H9 (cell line): ENCODE data around the gene FLNC. TPM values are rescaled to one million over a fixed set of nuclear protein-coding genes. Genes with fewer than 3 reads are reported as not detected.

Source experiments
- DNase-seq: peaks from one replicate; pipeline ENCODE4 v3.0.0-alpha.2; 2017
- H2AFZ ChIP-seq: one replicate; pipeline ENCODE4 v1.6.1; 2013; ENCODE audit warnings: mild to moderate bottlenecking, low read length, control low read depth, moderate library complexity
- H2AK5ac ChIP-seq: 2 replicates; pipeline ENCODE4 v1.6.1; 2013; ENCODE audit warnings: low read length, control low read depth, mixed read lengths; ENCODE audit not compliant: insufficient read length
- H2BK120ac ChIP-seq: one replicate; pipeline ENCODE4 v1.6.1; 2013; ENCODE audit warnings: low read depth, mild to moderate bottlenecking, low read length, control low read depth, inconsistent platforms; ENCODE audit not compliant: poor library complexity, severe bottlenecking
- H2BK12ac ChIP-seq: 2 replicates; pipeline ENCODE4 v1.6.1; 2013; ENCODE audit warnings: low read length, control low read depth, mixed read lengths, low read depth; ENCODE audit not compliant: insufficient read length
- H2BK15ac ChIP-seq: 2 replicates; pipeline ENCODE4 v1.6.1; 2013; ENCODE audit warnings: low read depth, low read length, control low read depth
- H2BK20ac ChIP-seq: one replicate; pipeline ENCODE4 v1.6.1; 2013; ENCODE audit warnings: low read depth, mild to moderate bottlenecking, low read length, control low read depth, inconsistent platforms; ENCODE audit not compliant: poor library complexity, severe bottlenecking
- H2BK5ac ChIP-seq: 2 replicates; pipeline ENCODE4 v1.6.1; 2013; ENCODE audit warnings: low read length, control low read depth, mixed read lengths; ENCODE audit not compliant: insufficient read length
- H3K14ac ChIP-seq: 2 replicates; pipeline ENCODE4 v1.6.1; 2013; ENCODE audit warnings: low read length, control low read depth; ENCODE audit not compliant: insufficient read depth
- H3K18ac ChIP-seq: 2 replicates; pipeline ENCODE4 v1.6.1; 2013; ENCODE audit warnings: low read depth, mild to moderate bottlenecking, mixed read lengths, low read length, control low read depth; ENCODE audit not compliant: insufficient read length
- H3K23ac ChIP-seq: 2 replicates; pipeline ENCODE4 v1.6.1; 2013; ENCODE audit warnings: low read length, control low read depth, mixed read lengths, low read depth; ENCODE audit not compliant: insufficient read length
- H3K23me2 ChIP-seq: 2 replicates; pipeline ENCODE4 v1.6.1; 2013; ENCODE audit warnings: low read depth, mild to moderate bottlenecking, mixed read lengths, low read length, control low read depth; ENCODE audit not compliant: insufficient read length, poor library complexity, severe bottlenecking
- H3K27ac ChIP-seq: 2 replicates; pipeline ENCODE4 v1.5.1; 2013; ENCODE audit warnings: low read length, control low read depth, mixed read lengths, low read depth; ENCODE audit not compliant: insufficient read length
- H3K27me3 ChIP-seq: 2 replicates; pipeline ENCODE4 v1.6.1; 2013; ENCODE audit warnings: low read length, control low read depth, inconsistent platforms; ENCODE audit not compliant: insufficient read depth
- H3K4ac ChIP-seq: 2 replicates; pipeline ENCODE4 v1.6.1; 2013; ENCODE audit warnings: low read depth, mild to moderate bottlenecking, control low read depth, inconsistent platforms, low read length, moderate library complexity
- H3K4me1 ChIP-seq: 2 replicates; pipeline ENCODE4 v1.6.1; 2013; ENCODE audit warnings: low read length, control low read depth, inconsistent platforms; ENCODE audit not compliant: insufficient read depth
- H3K4me2 ChIP-seq: 2 replicates; pipeline ENCODE4 v1.6.1; 2013; ENCODE audit warnings: low read length, control low read depth, mixed read lengths; ENCODE audit not compliant: insufficient read length, insufficient read depth
- H3K56ac ChIP-seq: 2 replicates; pipeline ENCODE4 v1.6.1; 2013; ENCODE audit warnings: low read depth, mild to moderate bottlenecking, mixed read lengths, low read length, control low read depth; ENCODE audit not compliant: insufficient read length
- H3K79me1 ChIP-seq: 2 replicates; pipeline ENCODE4 v1.6.1; 2013; ENCODE audit warnings: low read depth, mild to moderate bottlenecking, moderate library complexity, low read length, control low read depth, inconsistent platforms; ENCODE audit not compliant: insufficient read depth, poor library complexity, severe bottlenecking
- H3K79me2 ChIP-seq: 2 replicates; pipeline ENCODE4 v1.6.1; 2013; ENCODE audit warnings: low read length, control low read depth, inconsistent platforms; ENCODE audit not compliant: insufficient read depth
- H3K9ac ChIP-seq: 2 replicates; pipeline ENCODE4 v1.6.1; 2013; ENCODE audit warnings: low read length, control low read depth, mixed read lengths; ENCODE audit not compliant: insufficient read length; ENCODE audit errors: extremely low read depth
- H3K9me3 ChIP-seq: one replicate; pipeline ENCODE4 v1.6.1; 2013; ENCODE audit warnings: low read depth, low read length, inconsistent platforms; ENCODE audit not compliant: control insufficient read depth
- H3T11ph ChIP-seq: one replicate; pipeline ENCODE4 v1.6.1; 2013; ENCODE audit warnings: mild to moderate bottlenecking, low read length, control low read depth, inconsistent platforms
- H4K20me1 ChIP-seq: one replicate; pipeline ENCODE4 v1.6.1; 2013; ENCODE audit not compliant: control insufficient read depth, insufficient read length, insufficient read depth
- H4K5ac ChIP-seq: 2 replicates; pipeline ENCODE4 v1.6.1; 2013; ENCODE audit warnings: low read depth, mild to moderate bottlenecking, mixed read lengths, low read length, control low read depth; ENCODE audit not compliant: insufficient read length
- H4K8ac ChIP-seq: replicated peaks from 2 replicates; pipeline ENCODE4 v1.6.1; 2013; ENCODE audit warnings: low read length, control low read depth, mixed read lengths, low read depth; ENCODE audit not compliant: insufficient read length
- H4K91ac ChIP-seq: 2 replicates; pipeline ENCODE4 v1.6.1; 2013; ENCODE audit warnings: low read depth, mild to moderate bottlenecking, moderate library complexity, mixed read lengths, low read length, control low read depth; ENCODE audit not compliant: insufficient read length
- H3K27ac Mint-ChIP-seq, 3 experiments: 2 replicates in 2 of 3; 3 replicates in 1 of 3; pipeline ENCODE4 v1.8.0; 2020 to 2021; ENCODE audit warnings: mixed read lengths in 3 of 3, mild to moderate bottlenecking in 1 of 3, moderate library complexity in 1 of 3
- H3K27me3 Mint-ChIP-seq: 2 replicates; pipeline ENCODE4 v1.8.0; 2021; ENCODE audit warnings: low read depth, mild to moderate bottlenecking, moderate library complexity, mixed read lengths
- H3K36me3 Mint-ChIP-seq, 3 experiments: 2 replicates in 2 of 3; 3 replicates in 1 of 3; pipeline ENCODE4 v1.8.0; 2020 to 2021; ENCODE audit warnings: low read depth in 3 of 3, mixed read lengths in 3 of 3; ENCODE audit not compliant: insufficient read depth in 1 of 3
- H3K4me1 Mint-ChIP-seq, 2 experiments: 2 replicates each; pipeline ENCODE4 v1.8.0; 2020; ENCODE audit warnings: mixed read lengths in 2 of 2
- H3K4me3 Mint-ChIP-seq, 2 experiments: 2 replicates in 1 of 2; 3 replicates in 1 of 2; pipeline ENCODE4 v1.8.0; 2020 to 2021; ENCODE audit warnings: mild to moderate bottlenecking in 2 of 2, mixed read lengths in 2 of 2, moderate library complexity in 1 of 2
- H3K9me3 Mint-ChIP-seq, 2 experiments: 2 replicates in 1 of 2; 3 replicates in 1 of 2; pipeline ENCODE4 v1.8.0; 2020; ENCODE audit warnings: mild to moderate bottlenecking in 2 of 2, mixed read lengths in 2 of 2, moderate library complexity in 1 of 2
- CTCF ChIP-seq: fragments of 200-600 bp; sonication (generic); conservative IDR thresholded peaks from 3 replicates; pipeline ENCODE4 v1.8.0; 2021; ENCODE audit warnings: antibody characterized with exemption, mild to moderate bottlenecking
- WGBS: extraction: QIAGEN DNeasy Blood & Tissue Kit; methylation state at CpG from one replicate; pipeline ENCODE4 v1.1.7; 2013; ENCODE audit warnings: missing lambda C conversion rate, low lambda C conversion rate, mixed read lengths; ENCODE audit not compliant: insufficient read length; ENCODE audit errors: extremely low coverage; 5-methylcytosine and 5-hydroxymethylcytosine counted together
- total RNA-seq: library from RNA; stranded (reverse); gene quantifications from 2 replicates; pipeline ENCODE4 v1.2.1, GENCODE V29; 2021

FLNC gene
- total RNA-seq, 1 experiment from 2014 or later, result 12.2 TPM

GRCh38 chr7:128853799-128854198, 23.6 kb downstream of the FLNC start:
- H3K18ac ChIP-seq, result no peak overlapping the region
- no peak overlapping the region for H2BK15ac ChIP-seq
- H3K9me3 ChIP-seq, result no peaks in the 10 kb centered on the region
- no peak overlapping the region for H2AK5ac ChIP-seq
- no peaks in the 10 kb centered on the region for H3K27me3 ChIP-seq
- no peak overlapping the region for H3T11ph ChIP-seq
- H3K27me3 Mint-ChIP-seq, result no peaks in the 10 kb centered on the region; the same call in 1 of the 2 replicates
- H4K8ac ChIP-seq, result no peak overlapping the region
- H3K79me1 ChIP-seq, result no peaks in the 10 kb centered on the region
- no peaks in the 10 kb centered on the region for H3K79me2 ChIP-seq
- peaks cover 0 to 7% (median 0%) of the 10 kb centered on the region in 3 experiments; a peak in 1 of 7 replicates for H3K36me3 Mint-ChIP-seq
- H2BK20ac ChIP-seq, result no peak overlapping the region
- no peaks in the 10 kb centered on the region for H3K4me1 ChIP-seq
- H3K4ac ChIP-seq, result no peak overlapping the region
- TF ChIP-seq CTCF, result no peak
- H3K56ac ChIP-seq, result no peak overlapping the region
- H3K4me1 Mint-ChIP-seq, result no peaks in the 10 kb centered on the region
- H3K9me3 Mint-ChIP-seq, result no peaks in the 10 kb centered on the region
- H4K20me1 ChIP-seq, result no peaks in the 10 kb centered on the region
- DNase-seq, result no peak
- no peak overlapping the region for H3K23ac ChIP-seq
- H3K23me2 ChIP-seq, result no peaks in the 10 kb centered on the region
- no peak overlapping the region for H3K27ac ChIP-seq
- H3K27ac Mint-ChIP-seq, result no peak overlapping the region; a peak in 1 of 7 replicates
- no peak overlapping the region for H2AFZ ChIP-seq
- H3K9ac ChIP-seq, result no peak overlapping the region
- H2BK5ac ChIP-seq, result no peak overlapping the region
- no peak overlapping the region for H4K91ac ChIP-seq
- no peak overlapping the region for H4K5ac ChIP-seq
- no peak overlapping the region for H3K14ac ChIP-seq
- no peak overlapping the region for H3K4me3 Mint-ChIP-seq
- no peak overlapping the region for H2BK12ac ChIP-seq
- no peak overlapping the region for H3K4me2 ChIP-seq
- H2BK120ac ChIP-seq, result no peak overlapping the region
- no CpG with 5 or more reads among the region's 23 CpGs for WGBS
